HG03342 (cell line): Measurements from ENCODE around the gene GABRR2.
"Not testable (repeated sequence)": the region's sequence is repeated elsewhere in the genome, so short reads cannot be mapped to it uniquely, and the experiment has no call there.

Source experiments
- ATAC-seq: cut with Tn5 transposase; IDR thresholded peaks from one replicate; pipeline ENCODE4 v1.9.1; 2021; ENCODE audit warnings: mild to moderate bottlenecking, moderate library complexity; ENCODE audit not compliant: unreplicated experiment

GABRR2 gene

DNA sequence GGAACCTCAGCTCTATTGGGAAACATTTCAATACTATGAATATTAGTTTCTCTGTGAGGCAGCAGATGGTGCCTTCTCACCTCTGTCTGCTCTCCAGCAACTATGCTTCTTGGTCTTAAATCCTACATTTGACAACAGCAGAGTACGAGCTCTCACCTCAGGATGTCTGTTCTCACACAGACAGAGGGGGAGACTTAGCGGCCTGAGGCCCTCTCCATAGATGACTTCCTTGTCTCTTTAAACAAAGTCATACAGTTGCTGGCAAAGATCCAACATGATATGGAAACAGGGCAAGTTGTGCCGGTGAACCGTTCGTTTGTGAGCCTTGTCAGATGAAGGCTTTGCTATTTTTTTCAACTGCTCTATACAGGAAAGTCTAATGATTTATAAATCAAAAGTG lies 54.3 kb downstream of the GABRR2 start:
- ATAC-seq: peak; percentile 21

DNA sequence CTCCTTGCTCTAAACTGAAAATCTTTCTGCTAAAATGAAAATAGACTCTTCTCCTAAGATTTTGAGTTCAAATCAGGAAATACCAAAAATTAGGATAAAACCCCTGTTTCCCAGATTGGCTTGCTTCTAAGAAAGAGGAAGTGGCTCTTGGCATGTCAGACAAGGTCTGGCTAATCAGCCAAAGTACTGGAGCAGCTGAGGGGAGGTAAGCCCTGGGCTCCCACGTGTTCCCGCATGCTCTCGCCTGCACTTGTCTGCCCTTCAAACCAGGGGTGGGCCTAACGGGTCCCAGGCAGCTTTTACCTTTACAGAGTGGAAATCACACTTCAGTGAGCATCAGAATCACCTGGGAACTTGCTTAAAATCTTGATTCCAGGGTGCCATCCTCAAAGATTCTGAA lies 54.8 kb downstream of the GABRR2 start:
- peak; percentile 46 for ATAC-seq

- no peak for ATAC-seq
Observed at GRCh38 chr6:89258912-89259311, 56.2 kb downstream of the GABRR2 start.

- no peak for ATAC-seq
Observed at GRCh38 chr6:89257781-89258180, 57.3 kb downstream of the GABRR2 start.

DNA sequence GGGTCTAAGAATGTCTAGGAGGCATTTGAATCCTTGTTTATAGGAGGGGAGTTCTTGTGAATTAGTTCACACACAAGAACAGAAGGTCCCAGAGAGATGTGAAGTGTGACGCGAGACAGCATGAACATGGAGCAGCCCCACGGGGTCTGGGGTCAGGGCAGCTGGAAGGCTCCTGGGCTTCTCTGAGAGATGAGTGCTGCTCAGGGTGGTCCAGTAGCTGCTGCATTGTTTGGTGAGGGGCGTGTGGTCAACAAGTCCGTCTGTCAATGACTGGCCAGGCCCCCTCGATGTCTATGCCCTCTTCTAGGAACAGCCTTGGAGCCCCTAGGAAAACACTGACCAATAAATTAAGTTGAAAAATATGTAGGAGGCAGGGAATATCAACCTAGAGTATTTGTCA lies 57.8 kb downstream of the GABRR2 start:
- no peak for ATAC-seq

GRCh38 chr6:89255417-89255816 lies 59.7 kb downstream of the GABRR2 start:
- ATAC-seq: no peak

- ATAC-seq: no peak
Observed at GRCh38 chr6:89254569-89254968, 60.5 kb downstream of the GABRR2 start.

- ATAC-seq: no peak
Observed at GRCh38 chr6:89252907-89253306, 62.2 kb downstream of the GABRR2 start.

DNA sequence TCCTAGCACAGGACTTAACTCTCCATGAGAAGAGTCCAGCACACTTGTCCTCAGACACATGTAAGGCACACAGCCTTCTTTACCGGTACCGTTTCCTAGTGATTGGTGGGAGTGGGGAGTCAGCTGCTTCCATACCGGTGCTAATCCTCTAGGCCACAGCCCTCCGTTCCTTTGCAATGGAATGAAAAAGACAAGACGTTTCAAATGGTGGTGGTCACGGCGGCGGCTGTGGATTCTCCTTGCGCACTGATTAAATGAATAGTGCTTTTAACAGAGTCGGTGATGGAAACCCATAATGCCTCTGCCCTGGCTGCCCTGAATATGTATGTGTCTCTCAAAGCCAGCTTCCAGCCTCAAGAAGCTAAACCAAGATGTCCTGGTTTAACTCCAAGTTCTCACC lies 63.1 kb downstream of the GABRR2 start:
- ATAC-seq: no peak

- no peak for ATAC-seq
Observed at GRCh38 chr6:89251170-89251569, 63.9 kb downstream of the GABRR2 start.

- ATAC-seq: no peak
Observed at GRCh38 chr6:89250239-89250638, 64.9 kb downstream of the GABRR2 start.

GRCh38 chr6:89244241-89244985 lies 70.7 kb downstream of the GABRR2 start:
- no peak for ATAC-seq

GRCh38 chr6:89243331-89243629 lies 71.8 kb downstream of the GABRR2 start:
- no peak for ATAC-seq

DNA sequence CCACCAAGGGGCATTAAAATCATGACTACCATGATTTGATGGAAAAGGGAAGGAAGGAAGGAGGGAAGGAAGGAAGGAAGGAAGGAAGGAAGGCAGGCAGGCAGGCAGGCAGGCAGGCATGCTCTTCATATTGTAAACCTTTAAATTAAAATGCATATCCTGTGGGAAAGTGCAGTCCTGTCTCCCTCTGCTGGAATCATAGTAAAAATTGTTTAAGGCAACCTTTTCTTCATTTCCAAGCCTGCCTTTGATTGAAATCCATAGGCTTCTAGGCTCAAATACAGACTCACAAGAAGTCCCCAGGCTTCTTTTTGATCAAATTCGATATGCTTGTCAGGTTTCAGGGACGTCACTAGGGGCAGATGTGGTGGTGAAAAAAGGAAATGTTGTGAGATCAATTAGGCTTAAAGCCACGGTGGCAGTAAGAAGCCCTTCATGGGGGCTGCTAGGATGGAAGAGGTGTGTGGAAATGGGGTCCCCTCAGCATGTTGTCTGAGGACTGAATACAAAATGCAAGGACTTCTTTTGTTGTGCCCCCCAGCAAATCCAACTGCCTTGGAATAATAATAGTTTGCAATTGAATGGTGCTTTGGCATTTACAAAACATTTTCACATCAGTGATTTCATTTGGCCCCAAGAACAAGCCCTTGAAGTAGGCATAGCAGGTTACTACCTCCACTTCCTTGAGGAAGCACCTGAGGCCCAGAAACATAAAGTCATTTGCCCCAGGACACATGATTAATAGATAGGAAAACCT lies 72.3 kb downstream of the GABRR2 start:
- no peak for ATAC-seq

DNA sequence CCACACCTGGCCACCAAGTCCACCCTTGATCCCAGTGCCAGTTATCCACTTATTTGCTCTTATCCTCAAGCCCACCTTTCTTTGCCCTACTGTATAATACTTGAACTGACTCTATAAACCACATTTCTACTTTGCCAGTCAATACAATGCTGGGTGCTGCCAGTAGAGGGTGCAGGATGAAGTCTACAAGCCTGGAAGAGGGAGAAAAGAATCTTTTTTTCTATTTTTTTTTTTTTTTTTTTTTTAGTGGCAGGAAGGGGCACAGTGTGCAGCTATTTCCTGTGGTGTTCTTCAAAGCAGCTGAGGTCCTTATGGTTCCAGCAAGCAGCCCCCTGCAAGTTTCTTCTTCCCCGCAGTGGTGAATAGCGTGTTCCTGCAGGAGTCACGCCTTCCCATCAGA lies 75.8 kb downstream of the GABRR2 start:
- ATAC-seq: peak; percentile 61

- no peak for ATAC-seq
Observed at GRCh38 chr6:89237158-89237557, 77.9 kb downstream of the GABRR2 start.

DNA sequence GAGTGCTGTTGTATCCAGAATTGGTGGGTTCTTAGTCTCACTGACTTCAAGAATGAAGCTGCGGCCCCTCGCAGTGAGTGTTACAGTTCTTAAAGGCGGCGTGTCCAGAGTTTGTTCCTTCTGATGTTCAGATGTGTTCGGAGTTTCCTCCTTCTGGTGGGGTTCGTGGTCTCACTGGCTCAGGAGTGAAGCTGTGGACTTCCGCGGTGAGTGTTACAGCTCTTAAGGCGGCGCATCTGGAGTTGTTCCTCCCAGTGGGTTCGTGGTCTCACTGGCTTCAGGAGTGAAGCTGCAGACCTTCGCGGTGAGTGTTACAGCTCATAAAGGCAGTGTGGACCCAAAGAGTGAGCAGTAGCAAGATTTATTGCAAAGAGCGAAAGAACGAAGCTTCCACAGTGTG lies 81.5 kb downstream of the GABRR2 start:
- ATAC-seq: not testable (repeated sequence)

DNA sequence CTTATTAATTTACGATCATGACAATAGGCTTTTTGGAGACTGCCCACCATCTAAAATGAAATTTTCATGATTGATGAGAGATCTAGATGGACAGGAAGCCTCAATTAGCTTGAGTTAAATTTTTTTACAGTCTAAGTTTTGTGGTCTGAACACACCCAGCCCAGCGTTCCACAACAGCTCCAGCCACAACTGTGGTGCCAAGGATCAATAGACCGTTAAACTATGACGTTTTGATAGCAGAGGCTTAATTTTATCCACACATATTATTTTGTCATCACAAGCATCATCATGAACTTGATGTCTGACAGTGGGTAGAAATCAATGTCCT lies 92.4 kb downstream of the GABRR2 start:
- no peak for ATAC-seq

GRCh38 chr6:89221971-89222711 lies 93.0 kb downstream of the GABRR2 start:
- no peak for ATAC-seq

DNA sequence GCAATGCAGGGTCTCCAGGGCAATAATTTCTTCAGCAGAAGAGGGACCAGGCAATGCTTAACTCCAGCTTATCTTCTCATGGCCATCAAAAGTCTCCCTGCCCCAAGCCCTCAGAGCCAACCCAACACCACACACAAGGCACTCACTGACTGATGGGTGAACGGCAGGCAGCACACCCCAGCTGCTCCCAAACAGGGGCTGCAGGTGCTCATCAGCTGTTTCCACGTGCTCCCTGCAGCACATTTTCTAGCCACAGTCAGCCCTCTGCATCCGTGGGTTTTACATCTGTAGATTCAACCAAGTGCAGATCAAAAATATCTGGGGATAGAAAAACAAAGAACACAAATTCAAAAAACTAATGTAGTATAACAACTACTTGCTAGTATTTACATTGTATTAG lies 94.0 kb downstream of the GABRR2 start:
- no peak for ATAC-seq

- no peak for ATAC-seq
Observed at GRCh38 chr6:89217299-89217910, 97.7 kb downstream of the GABRR2 start, which contains the start of gene GABRR1. TSS of gene GABRR1 (minus strand) at chr6:89217358. CDS start at chr6:89217322, 36 bp downstream.

- no peak for ATAC-seq
Observed at GRCh38 chr6:89216411-89216810, 98.7 kb downstream of the GABRR2 start.
